HG03066 (cell line): ENCODE results near the gene DOCK8.
"Not testable (repeated sequence)": the region's sequence is repeated elsewhere in the genome, so short reads cannot be mapped to it uniquely, and the experiment has no call there.

Experiments
- ATAC-seq: cut with Tn5 transposase; IDR thresholded peaks from one replicate; pipeline ENCODE4 v1.9.1; 2021; ENCODE audit warnings: low read depth; ENCODE audit not compliant: unreplicated experiment

DOCK8 gene

DNA sequence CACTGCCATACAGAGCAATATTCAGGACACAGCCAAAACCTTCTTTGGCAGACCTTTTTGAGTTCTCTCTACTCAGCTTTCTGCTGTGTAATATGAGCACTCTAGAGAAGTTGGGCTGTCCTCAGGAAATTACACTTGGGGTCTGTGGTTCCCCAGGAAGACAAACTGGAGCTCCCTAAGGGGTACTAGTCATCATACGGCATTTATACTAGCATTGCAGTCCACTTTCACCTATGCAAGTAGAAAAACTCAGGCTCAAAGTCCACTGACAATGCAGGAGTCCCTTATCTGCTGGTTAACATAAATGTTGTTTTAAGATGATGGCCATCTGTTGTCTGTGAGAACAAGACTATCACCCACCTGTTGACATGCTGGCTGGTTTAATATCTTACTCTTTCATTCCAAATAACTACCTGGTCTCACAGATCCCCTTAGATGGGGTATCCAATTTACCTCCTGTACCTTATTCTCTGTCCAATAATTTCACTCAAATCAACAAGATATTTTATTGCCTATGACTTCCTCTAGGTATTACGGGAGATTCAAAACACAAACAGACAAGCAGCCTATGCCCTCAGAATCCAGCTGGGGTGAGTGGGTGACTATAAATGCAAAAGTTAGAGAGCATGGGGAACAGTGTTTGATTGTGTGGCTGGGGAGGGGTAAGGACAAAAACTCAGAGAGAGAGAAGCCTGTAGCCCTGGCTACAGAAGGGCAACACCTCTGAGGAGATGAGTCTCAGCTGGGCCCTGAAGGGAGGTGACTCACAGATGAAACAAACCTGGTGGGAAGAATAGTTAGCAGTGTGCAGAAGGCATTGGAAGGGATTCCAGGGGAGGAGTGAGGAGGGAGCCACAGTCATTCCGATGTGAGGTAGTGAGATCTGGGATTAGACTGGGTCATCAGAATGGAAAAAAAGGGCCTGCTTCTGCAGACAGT is 10.2 kb downstream of the DOCK8 start:
- no peak for ATAC-seq

DNA sequence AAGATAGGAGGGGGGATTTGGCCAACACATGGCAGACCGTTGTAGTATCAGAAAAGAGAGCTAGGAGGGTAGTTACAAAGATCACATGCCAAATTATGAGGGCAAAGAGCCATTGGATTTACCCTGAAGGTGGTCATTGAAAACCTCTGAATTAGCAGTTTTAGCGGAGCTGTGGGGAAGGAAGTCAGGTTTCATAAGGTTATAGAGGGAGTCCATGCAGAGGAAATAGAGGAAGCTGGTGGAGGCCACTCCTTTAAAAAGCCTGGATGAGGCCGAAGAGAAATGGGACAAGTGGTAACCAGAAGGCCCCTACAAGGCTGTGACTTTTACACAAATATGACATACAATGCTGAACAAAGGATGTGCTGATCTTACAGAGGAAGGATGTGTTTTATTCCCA is 13.2 kb downstream of the DOCK8 start:
- ATAC-seq, result no peak

DNA sequence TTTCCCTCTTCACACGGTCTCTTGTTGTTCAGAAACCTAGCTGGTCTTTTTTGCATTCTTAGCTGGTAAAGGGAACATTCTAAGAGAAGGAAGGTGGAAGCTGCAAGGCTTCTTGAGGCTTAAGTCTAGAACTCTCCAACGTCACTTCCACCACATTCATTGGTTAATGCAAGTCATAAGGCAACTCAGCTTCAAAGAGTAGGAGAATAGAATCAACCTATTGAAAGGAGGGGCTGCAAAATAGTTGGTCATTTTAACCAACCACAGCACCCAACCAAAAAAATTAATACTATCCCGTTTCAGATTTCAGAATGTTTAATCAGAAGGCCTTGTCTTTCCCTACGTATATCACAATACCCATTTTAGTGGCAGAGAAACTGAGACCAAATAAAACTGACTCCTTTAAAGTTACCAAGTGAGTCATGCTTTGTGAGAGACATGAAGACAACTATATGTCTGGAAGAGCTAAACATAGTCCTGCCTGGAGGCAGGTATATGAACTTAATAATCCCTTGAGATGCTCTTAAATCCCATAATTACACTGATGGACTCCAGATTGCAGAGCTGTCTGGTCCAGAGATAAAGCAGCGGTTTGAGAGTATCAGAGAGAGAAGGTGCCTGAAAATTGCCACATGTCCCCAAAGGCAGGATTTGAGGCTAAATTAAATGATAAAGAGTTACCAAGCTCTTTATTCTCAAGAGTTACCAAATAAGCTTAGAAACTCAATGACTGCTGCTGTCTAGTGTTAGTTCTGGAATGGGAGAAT is 14.4 kb downstream of the DOCK8 start:
- ATAC-seq, result no peak

DNA sequence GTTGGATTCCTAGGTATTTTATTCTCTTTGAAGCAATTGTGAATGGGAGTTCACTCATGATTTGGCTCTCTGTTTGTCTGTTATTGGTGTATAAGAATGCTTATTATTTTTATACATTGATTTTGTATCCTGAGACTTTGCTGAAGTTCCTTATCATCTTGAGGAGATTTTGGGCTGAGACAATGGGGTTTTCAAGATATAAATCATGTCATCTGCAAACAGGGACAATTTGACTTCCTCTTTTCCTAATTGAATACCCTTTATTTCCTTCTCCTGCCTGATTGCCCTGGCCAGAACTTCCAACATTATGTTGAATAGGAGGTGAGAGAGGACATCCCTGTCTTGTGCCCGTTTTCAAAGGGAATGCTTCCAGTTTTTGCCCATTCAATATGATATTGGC is 17.0 kb downstream of the DOCK8 start:
- ATAC-seq, result not testable (repeated sequence)

DNA sequence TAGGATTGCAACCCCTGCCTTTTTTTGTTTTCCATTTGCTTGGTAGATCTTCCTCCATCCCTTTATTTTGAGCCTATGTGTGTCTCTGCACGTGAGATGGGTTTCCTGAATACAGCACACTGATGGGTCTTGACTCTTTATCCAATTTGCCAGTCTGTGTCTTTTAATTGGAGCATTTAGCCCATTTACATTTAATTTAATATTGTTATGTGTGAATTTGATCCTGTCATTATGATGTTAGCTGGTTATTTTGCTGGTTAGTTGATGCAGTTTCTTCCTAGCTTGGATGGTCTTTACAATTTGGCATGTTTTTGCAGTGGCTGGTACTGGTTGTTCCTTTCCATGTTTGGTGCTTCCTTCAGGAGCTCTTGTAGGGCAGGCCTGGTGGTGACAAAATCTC is 19.0 kb downstream of the DOCK8 start:
- ATAC-seq, result not testable (repeated sequence)

DNA sequence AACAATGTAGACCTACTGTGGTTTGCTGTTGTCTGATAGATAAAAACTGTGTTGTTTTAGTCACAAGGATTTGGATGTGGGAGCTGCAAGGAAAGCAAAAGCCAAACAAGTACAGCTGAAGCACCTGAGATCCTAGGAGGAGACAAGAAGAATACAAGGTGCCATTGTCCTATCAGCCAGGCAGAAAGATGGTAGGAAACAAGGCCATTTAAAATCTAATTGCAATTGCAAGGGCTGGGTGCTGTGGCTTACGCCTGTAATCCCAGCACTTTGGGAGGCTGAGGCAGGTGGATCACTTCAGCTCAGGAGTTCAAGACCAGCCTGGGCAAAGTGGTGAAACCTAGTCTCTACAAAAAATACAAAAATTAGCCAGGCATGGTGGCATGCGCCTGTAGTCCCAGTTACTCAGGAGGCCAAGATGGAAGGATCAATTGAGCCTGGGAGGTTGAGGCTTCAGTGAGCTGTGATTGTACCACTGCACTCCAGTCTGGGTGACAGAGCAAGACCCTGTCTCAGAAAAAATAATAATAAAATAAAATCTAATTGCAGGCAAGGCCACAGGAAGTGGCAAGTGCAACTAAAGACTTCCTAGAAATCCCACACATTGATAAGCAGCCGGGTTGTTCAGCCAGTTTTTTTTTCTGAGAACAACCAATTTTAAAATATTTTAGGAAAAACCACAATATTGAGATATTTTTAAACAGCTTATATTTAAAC is 22.6 kb downstream of the DOCK8 start:
- no peak for ATAC-seq

DNA sequence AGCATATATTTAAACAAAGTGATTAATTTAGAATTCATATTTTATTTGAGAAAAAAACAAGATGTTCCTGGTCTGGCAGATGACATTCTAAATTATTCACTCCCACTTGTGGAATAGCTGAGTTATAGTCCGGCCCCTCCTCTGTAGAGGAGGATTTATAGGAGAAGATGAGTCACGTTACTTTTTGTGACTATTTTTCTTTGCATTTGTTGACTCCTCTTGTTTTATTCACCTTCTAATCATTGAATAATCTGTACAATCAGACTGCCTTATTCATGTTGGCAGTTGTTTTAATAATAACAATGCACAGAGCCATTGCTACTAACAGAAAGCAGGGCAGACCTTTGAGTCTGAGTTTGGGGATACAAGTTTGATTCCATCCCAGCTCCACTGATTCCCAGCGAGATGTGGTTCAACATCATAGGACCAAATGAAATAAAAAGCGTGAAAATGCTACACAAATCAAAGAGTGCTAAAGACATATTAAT is 23.2 kb downstream of the DOCK8 start:
- ATAC-seq, result no peak

DNA sequence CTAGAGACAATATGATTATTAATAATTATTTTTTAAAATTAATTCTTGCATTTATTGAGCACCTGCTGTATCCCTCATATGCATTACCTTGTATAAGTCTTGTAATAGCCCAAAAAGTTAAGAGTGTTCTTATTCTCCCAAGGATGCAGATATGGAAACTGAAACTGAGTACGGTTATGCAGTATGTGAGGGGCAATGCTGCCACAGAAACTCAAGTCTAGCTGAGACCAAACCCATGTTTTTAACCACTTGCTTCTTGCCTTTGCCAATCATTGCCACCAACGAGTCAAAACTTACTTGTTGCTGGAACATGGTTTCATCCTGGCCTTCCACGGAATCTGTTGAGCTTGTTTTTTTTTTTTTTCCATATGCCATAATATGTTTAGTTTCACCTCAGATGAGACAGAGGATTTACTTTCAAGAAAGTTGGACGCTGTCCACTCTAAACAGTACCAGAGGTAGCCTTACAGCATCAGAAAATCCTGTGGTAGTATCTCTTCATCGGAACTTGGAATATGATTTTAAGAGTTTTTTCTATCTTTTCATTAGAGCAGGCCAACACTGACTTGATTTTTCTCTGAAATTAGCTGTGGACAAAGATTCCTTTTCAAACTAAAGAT is 27.9 kb downstream of the DOCK8 start:
- ATAC-seq, result no peak

DNA sequence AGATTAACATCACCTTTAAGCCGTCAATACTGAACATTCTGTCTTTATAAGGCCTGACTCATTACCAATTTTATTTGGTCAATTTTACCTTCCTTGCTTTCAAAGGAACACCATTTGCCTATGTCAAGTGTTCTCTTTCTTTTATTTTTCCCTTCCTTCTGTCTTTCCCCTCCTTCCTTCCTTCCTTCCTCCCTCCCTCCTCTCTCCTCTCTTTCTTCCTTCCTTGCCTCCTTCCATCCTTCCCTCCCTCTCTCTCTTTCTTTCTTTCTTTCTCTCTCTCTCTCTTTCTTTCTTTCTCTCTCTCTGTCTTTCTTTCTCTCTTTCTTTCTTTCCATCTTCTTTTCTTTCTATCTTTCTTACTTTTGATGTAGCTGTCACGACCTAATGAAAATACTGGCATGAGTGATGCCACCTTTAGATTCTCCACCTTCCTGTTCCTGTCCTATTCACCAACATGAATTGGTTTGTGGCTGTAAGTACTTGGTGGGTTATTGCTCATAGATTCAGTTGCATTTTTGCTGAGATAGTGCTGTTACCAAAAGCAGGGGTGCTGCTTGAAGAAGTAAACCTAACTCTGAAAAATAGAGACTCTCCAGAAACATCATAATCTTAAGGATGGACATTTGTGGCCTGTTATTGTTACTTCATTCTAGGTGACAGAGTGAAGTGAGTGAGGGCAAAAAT is 33.8 kb downstream of the DOCK8 start:
- no peak for ATAC-seq

DNA sequence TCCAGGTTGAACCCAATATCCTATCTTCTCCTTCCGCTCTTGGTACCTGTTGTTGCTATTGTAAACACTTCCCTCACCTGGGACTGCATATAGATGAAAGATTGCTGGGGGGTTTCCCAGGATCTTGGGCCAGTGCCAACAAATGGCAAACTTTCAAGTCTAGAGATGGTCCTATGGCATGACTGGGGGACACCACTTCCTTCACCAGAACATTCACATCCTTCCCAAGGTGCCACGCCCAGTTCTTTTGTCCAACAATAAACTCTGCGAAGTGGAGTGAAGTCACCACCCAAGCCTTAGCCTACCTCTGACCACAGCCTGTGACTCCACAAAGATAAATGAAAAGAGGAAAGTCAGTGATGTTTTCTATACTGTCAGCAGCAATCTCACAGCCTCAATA is 34.4 kb downstream of the DOCK8 start:
- ATAC-seq, result no peak

DNA sequence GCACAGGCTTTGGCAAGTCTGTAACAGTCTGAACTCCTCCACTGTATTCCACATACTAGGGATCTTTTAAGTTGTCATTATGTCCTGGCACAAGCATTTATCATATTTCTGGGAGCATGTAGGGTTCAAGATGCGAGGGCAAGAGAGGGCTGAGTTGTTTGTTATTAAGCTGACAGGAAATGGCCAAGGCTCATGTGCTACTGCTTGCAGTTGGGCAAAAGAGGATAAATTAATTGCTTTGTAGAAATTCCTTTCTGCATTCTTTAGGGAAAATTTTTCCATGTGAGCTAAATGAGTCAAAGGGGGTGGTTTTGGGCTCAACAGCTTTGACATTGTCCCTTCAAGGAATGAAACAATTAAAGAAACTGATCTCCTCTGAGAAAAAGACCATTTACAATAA is 35.4 kb downstream of the DOCK8 start:
- ATAC-seq, result no peak

DNA sequence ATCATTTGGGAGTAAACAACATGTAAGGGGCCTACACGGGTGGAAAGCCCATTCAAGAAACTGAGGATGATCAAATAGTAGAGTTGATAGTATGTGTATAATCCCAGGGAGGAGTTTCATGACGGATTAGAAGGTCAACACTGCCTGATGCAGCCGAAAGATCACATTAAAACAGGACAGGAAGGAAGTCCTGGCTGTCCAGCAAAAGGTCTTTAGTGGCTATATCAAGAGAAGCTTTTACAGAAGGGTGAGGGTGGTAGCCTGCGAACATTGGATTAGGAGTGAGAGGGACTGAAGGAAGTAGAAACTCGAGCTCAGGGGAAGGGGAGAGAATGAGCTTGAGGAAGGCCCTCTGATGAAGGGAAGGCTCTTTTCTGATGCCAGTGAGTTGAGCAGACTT is 36.0 kb downstream of the DOCK8 start:
- ATAC-seq, result no peak

DNA sequence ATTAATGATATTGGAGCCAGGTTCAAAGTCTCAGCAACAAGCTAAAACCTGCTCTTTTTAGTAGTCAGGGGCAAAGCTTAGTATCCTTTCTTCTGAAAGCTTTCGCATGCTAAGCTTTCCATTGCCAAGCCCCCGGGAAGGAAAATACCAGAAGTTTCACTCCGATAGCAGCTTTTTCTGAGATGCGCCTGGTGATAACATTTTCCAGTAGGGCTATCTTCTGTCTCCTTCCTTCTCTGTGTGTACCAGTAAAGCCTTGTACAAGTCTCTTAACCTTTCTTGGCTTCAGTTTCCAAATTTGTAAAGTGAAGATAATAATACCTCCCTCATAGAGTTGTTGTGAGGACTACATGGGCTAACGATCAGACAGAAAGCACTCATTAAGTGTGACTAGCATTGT is 36.7 kb downstream of the DOCK8 start:
- ATAC-seq, result no peak

DNA sequence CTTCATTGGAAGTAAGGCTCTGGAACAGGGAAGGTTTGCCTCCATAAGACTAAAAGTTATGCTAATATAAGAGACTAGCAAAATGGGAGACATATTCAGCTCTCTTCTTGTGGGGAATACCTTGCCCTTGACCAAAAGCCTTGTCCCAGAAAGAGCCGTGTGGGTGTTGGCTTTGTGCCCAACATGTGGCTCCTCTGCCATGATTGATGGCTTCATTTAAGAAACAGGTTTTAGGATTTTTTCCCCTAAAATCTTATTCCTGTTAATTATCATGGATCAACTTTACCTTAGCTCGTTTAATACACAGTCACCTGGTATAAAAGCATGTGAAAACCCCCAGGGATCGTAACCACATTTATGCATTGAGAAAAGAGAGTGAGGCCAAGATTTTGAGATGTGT is 38.9 kb downstream of the DOCK8 start:
- no peak for ATAC-seq

DNA sequence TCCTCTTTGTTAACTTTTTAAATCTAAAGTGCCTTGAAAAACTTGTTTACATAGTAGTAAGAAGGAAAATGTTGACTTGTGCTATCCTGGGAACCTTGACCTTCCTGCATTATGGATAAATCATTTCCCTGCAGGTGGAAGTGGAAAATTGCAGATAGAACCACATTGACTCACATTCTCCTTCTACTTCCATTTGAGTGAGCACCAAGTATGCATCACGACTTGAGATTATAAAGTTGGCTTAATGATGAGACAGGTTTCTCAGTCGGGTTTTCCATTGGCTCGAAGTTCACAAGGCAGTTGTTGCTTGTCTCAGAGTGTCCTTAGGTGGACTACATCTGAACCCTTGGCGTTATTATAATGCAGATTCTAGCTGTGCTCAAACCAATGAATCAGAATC is 39.9 kb downstream of the DOCK8 start:
- ATAC-seq, result no peak

DNA sequence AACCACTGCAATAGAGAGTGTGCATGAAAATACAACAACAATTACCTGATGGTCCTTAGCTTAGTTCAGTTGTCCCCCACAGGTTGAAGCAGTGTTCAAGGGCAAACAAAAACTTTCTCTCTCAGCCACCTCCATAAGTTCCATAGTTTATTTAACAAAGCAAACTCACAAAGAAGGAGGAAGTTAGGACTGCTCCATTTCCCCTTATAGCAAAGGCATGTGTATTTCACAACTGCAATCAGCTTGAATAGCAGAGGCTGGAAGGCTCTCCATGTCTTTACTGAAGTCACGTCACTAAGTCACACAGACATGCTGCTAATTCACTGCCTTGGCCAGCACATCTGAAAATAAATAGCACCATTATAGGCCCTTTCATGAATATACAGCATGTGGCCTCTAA is 43.3 kb downstream of the DOCK8 start:
- ATAC-seq, result no peak

DNA sequence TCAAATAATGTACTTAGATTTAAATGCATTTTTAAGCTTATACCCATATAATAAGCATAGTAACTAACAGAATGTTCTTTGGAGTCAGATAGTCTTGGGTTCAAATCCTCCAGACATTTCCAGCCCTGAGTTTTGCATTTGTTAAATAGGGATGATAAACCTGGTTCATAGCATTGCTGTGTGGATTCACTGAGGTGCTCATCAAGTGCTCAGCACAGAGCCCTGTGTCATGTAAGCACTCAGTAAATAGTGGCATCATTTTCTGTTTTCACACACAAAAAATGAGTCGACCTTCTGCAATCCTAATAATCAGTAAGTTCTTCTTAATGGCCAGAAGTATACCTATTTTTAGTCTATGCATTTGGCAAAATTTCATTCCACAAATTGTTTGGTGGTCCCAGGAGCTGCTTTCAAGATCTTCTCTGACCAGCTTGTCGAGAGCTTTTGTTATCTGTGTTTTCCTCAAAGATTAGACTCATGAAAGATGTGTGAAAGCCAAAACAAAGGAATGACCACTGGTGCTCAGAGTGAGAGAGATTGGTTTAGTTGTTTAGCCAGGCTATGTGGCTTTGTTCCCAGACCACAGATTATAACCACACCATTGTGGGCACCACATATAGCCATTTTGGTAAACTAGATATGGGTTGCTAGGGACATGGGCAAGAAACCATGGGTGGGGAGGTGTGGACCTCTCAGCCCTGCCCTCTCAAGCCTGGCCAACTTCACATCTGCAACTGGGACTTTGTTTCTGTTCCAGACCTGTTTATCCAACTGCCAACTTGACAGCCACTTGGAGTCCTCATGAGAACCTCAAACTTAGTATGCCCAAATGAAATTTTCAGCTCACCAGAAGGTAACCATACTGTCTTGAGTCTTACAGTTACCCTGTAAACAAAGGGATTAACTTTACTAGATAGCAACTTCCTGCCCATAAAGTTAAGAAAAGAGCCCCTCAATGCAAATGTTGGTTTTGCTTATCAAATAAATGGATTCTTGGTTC is 45.0 kb downstream of the DOCK8 start:
- ATAC-seq, result no peak

DNA sequence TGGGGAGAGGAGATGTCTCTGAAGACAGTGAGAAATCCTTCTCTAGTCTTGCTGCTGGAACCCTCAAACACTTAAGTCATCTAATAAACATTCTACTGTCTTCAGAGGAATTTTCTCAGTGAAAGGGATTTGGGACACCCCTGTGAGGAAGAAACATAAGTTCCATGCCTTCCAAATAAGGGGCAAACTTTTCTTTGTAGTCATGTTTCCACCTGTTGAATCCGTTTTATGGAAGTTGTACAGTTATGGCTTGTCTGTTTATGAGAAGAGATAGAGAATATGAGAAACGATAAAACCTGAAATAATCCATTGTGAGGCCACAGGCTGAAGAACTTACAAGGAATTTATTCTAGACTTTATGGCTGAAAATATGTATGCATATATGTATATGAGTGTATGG is 49.6 kb downstream of the DOCK8 start:
- ATAC-seq, result no peak
